Epithelial cell of prostate (primary cell): ENCODE data around the gene NRP2.
A peak's percentile ranks its signal among the peaks of the same experiment; 100 is the strongest.

Experiments used
- DNase-seq: peaks from one replicate; pipeline ENCODE4 v3.0.0-alpha.2; 2011; ENCODE audit warnings: low read depth, low spot score
- H3K27ac ChIP-seq: fragments of 450-650 bp; 2 replicates; pipeline ENCODE4 v1.5.1; 2017; ENCODE audit warnings: mild to moderate bottlenecking

The NRP2 gene

GRCh38 chr2:205749078-205749477 is 66.8 kb downstream of the NRP2 start:
- peak overlapping the region; percentile 91 for H3K27ac ChIP-seq

GRCh38 chr2:205750797-205751196 is 68.5 kb downstream of the NRP2 start:
- DNase-seq, result no peak
- H3K27ac ChIP-seq, result no peak overlapping the region

More at GRCh38 chr2:205749078-205749477, 66.8 kb downstream of the NRP2 start:
- no peak for DNase-seq

GRCh38 chr2:205751569-205752031 is 69.3 kb downstream of the NRP2 start:
- no peak overlapping the region for H3K27ac ChIP-seq
- DNase-seq, result no peak

- H3K27ac ChIP-seq, result no peak overlapping the region
- no peak for DNase-seq
These were observed 70.1 kb downstream of the NRP2 start for GRCh38 chr2:205752296-205752820.

GRCh38 chr2:205752924-205753323 is 70.6 kb downstream of the NRP2 start:
- no peak overlapping the region for H3K27ac ChIP-seq
- DNase-seq, result no peak

GRCh38 chr2:205754285-205754923 is 72.1 kb downstream of the NRP2 start:
- no peak for DNase-seq
- H3K27ac ChIP-seq, result peak overlapping the region; percentile 1

- peak overlapping the region; percentile 1 for H3K27ac ChIP-seq
- no peak for DNase-seq
These were observed 72.6 kb downstream of the NRP2 start for GRCh38 chr2:205754924-205755321.

GRCh38 chr2:205755923-205756322 is 73.6 kb downstream of the NRP2 start:
- no peak for DNase-seq
- H3K27ac ChIP-seq, result no peak overlapping the region

GRCh38 chr2:205757271-205757670 is 75.0 kb downstream of the NRP2 start:
- no peak overlapping the region for H3K27ac ChIP-seq
- no peak for DNase-seq

- no peak overlapping the region for H3K27ac ChIP-seq
- no peak for DNase-seq
These were observed 75.8 kb downstream of the NRP2 start for GRCh38 chr2:205758051-205758450.

GRCh38 chr2:205758500-205758899 is 76.2 kb downstream of the NRP2 start:
- DNase-seq, result no peak
- H3K27ac ChIP-seq, result no peak overlapping the region

GRCh38 chr2:205759257-205759656 is 77.0 kb downstream of the NRP2 start:
- no peak overlapping the region for H3K27ac ChIP-seq
- no peak for DNase-seq

- no peak for DNase-seq
- no peak overlapping the region for H3K27ac ChIP-seq
These were observed 77.4 kb downstream of the NRP2 start for GRCh38 chr2:205759732-205760131.

- no peak for DNase-seq
- H3K27ac ChIP-seq, result no peak overlapping the region
These were observed 77.9 kb downstream of the NRP2 start for GRCh38 chr2:205760157-205760556.

- DNase-seq, result no peak
- H3K27ac ChIP-seq, result no peak overlapping the region
These were observed 79.1 kb downstream of the NRP2 start for GRCh38 chr2:205761421-205761820.

- no peak overlapping the region for H3K27ac ChIP-seq
These were observed 80.6 kb downstream of the NRP2 start for GRCh38 chr2:205762881-205763280.

GRCh38 chr2:205763708-205764211 is 81.5 kb downstream of the NRP2 start:
- DNase-seq, result no peak

More at GRCh38 chr2:205762881-205763280, 80.6 kb downstream of the NRP2 start:
- no peak for DNase-seq

GRCh38 chr2:205764270-205764746 is 82.0 kb downstream of the NRP2 start:
- no peak for DNase-seq
- no peak overlapping the region for H3K27ac ChIP-seq

More at GRCh38 chr2:205763708-205764211, 81.5 kb downstream of the NRP2 start:
- H3K27ac ChIP-seq, result no peak overlapping the region

- DNase-seq, result no peak
- no peak overlapping the region for H3K27ac ChIP-seq
These were observed 82.8 kb downstream of the NRP2 start for GRCh38 chr2:205765151-205765550.

- H3K27ac ChIP-seq, result no peak overlapping the region
These were observed 84.6 kb downstream of the NRP2 start for GRCh38 chr2:205766779-205767359.

GRCh38 chr2:205767617-205768016 is 85.3 kb downstream of the NRP2 start:
- H3K27ac ChIP-seq, result no peak overlapping the region
- DNase-seq, result no peak

More at GRCh38 chr2:205766779-205767359, 84.6 kb downstream of the NRP2 start:
- DNase-seq, result no peak
